Kidney epithelial cell (primary cell): ENCODE results near the gene IL17REL. TPM values are rescaled to one million over a fixed set of nuclear protein-coding genes. Genes with fewer than 3 reads are reported as not detected.

ENCODE experiments used
- DNase-seq: peaks from one replicate; pipeline ENCODE4 v3.0.0-alpha.2; 2010; ENCODE audit warnings: low read depth
- H3K27me3 ChIP-seq: 2 replicates; pipeline ENCODE4 v1.6.0; 2011; ENCODE audit warnings: low read length; ENCODE audit not compliant: control insufficient read depth, insufficient read depth
- H3K36me3 ChIP-seq: 2 replicates; pipeline ENCODE4 v1.5.1; 2011; ENCODE audit warnings: low read length; ENCODE audit not compliant: control insufficient read depth, insufficient read depth
- H3K4me3 ChIP-seq: 2 replicates; pipeline ENCODE4 v1.5.1; 2011; ENCODE audit warnings: low read depth, mild to moderate bottlenecking, control low read depth, low read length
- total RNA-seq: library from RNA; depleted of rRNA; stranded (reverse); fragments of >200 nt; gene quantifications from 2 replicates; pipeline ENCODE4 v1.2.3, GENCODE V29; 2015
- TF ChIP-seq, protein P1 (sequence below): IDR thresholded peaks from 2 replicates; pipeline ENCODE4 v1.5.1; 2011; ENCODE audit warnings: mild to moderate bottlenecking, moderate library complexity, low read length, control low read depth, inconsistent platforms; ENCODE audit not compliant: insufficient read depth, poor library complexity, severe bottlenecking

The IL17REL gene
- total RNA-seq, 1 donor from 2014 or later: not detected

DNA sequence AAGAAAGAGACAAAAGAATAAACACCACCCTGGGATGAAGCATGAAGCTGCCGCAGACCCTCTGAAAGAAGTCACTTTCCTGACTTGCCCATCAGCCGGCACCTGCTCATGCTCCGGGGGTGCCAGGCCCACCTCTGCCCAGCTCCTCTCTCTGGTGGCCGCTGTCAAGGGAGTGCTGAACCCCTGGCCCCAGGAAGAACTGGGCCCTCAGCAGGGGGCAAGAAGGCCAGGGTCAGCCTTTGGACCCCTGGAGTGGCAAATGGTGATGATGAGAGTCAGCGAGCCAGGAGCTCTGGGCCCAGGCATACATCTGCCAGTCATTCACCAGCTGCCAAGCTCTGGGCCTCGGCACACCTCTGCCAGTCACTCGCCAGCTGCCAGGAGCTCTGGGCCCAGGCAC, 28.2 kb upstream of the IL17REL start:
- no peak for DNase-seq
- TF ChIP-seq, protein P1, sequence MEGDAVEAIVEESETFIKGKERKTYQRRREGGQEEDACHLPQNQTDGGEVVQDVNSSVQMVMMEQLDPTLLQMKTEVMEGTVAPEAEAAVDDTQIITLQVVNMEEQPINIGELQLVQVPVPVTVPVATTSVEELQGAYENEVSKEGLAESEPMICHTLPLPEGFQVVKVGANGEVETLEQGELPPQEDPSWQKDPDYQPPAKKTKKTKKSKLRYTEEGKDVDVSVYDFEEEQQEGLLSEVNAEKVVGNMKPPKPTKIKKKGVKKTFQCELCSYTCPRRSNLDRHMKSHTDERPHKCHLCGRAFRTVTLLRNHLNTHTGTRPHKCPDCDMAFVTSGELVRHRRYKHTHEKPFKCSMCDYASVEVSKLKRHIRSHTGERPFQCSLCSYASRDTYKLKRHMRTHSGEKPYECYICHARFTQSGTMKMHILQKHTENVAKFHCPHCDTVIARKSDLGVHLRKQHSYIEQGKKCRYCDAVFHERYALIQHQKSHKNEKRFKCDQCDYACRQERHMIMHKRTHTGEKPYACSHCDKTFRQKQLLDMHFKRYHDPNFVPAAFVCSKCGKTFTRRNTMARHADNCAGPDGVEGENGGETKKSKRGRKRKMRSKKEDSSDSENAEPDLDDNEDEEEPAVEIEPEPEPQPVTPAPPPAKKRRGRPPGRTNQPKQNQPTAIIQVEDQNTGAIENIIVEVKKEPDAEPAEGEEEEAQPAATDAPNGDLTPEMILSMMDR: no peak
- no peak overlapping the region for H3K4me3 ChIP-seq
- H3K36me3 ChIP-seq: no peaks in the 10 kb centered on the region
- H3K27me3 ChIP-seq: peaks cover 5% of the 10 kb centered on the region

DNA sequence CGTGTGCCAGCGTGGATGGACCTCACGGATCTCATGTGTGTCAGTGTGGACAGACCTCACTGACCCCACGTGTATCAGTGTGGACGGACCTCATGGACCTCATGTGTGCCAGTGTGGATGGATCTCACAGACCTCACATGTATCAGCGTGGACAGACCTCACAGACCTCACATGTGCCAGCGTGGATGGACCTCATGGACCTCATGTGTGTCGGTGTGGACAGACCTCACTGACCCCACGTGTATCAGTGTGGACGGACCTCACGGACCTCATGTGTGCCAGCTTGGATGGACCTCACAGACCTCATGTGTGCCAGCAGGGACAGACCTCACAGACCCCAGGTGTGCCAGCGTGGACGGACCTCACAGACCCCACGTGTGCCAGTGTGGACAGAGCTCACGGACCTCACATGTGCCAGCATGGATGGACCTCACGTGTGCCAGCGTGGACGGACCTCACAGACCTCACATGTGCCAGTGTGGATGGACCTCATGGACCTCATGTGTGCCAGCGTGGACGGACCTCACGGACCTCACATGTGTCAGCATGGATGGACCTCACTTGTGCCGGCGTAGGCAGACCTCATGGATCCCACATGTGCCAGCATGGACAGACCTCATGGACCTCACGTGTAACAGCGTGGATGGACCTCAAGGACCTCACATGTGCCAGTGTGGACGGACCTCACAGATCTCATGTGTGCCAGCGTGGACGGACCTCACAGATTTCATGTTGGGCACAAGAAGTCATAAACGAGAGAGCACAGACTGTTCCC, 27.3 kb upstream of the IL17REL start:
- Histone ChIP-seq H3K36me3 (no peaks in the 10 kb centered on the region), H3K4me3 (no peak overlapping the region), H3K27me3 (peaks cover 2% of the 10 kb centered on the region)
- DNase-seq: no peak
- TF ChIP-seq, protein P1: no peak

DNA sequence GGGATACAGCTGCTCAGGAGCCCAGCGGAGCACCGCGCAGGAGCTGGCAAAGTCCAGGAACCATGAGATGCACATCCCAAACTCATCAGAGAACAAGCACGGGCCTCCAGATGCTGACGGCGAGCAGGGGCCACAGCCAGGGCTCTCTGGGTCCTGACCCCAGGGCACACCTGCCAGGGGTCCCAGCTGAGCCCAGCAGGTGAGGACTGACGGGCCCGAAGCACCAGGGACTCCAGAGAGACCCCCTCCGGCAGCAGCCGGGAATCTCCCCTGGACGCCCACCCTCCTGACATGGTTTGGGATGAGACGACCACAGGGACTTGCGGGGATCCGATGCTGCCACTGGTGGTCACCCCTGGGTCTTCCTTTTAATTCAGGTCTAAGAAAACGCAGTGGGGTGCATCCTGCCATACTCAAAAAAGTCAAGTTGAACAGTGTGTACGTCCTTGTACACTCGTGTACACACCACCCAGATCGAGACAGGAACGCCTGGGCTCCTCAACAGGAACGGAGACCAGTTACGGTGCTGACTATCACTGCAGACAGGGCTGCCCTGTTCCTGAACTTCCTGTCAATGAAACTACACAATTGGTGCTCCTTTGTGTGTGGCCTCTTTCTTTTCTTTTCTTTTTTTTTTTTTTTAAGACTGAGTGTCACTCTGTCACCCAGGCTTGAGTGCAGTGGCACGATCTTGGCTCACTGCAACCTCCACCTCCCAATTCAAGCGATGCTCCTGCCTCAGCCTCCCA, 23.6 kb upstream of the IL17REL start:
- Histone ChIP-seq H3K4me3 (no peak overlapping the region), H3K36me3 (no peaks in the 10 kb centered on the region), H3K27me3 (peaks cover 17% of the 10 kb centered on the region)
- DNase-seq: no peak
- TF ChIP-seq, protein P1: no peak

DNA sequence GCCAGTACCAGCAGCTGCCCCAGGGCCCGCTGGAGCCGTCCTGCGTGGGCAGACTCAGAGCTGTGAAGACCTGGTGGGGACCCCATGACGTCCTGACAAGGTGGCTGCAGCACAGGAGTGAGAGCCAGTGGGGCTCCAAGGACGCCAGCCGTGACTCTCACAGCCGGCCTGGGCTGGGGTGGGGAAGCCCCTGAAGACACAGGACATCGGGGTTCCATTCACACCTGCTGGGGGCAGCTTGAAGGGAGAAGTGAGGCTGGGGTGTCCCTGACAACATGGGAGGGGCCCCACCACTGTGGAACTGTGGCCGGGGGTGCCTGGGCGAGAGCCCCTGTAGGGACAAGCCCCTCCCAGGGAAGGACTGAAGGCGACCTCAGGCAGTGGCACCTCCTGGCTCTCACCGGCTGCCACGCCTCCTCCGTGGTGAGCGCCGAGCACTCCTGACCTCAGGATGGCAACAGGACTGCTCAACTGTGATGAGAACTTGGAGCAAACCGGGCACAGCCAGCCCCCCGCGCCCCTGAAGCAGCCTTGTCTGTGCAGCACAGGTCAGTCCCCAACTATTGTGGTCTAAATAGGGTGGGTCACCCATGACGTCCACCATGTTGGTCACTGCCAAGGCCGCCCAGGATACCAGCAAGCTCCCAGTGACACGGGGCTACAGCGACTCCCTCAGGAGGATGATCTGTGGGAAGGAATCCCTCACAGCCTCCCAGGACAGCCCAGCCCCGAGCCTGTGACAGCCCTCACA, 22.7 kb upstream of the IL17REL start:
- H3K36me3 ChIP-seq: no peaks in the 10 kb centered on the region
- no peak overlapping the region for H3K4me3 ChIP-seq
- no peak for DNase-seq
- H3K27me3 ChIP-seq: peaks cover 24% of the 10 kb centered on the region
- TF ChIP-seq, protein P1: no peak

DNA sequence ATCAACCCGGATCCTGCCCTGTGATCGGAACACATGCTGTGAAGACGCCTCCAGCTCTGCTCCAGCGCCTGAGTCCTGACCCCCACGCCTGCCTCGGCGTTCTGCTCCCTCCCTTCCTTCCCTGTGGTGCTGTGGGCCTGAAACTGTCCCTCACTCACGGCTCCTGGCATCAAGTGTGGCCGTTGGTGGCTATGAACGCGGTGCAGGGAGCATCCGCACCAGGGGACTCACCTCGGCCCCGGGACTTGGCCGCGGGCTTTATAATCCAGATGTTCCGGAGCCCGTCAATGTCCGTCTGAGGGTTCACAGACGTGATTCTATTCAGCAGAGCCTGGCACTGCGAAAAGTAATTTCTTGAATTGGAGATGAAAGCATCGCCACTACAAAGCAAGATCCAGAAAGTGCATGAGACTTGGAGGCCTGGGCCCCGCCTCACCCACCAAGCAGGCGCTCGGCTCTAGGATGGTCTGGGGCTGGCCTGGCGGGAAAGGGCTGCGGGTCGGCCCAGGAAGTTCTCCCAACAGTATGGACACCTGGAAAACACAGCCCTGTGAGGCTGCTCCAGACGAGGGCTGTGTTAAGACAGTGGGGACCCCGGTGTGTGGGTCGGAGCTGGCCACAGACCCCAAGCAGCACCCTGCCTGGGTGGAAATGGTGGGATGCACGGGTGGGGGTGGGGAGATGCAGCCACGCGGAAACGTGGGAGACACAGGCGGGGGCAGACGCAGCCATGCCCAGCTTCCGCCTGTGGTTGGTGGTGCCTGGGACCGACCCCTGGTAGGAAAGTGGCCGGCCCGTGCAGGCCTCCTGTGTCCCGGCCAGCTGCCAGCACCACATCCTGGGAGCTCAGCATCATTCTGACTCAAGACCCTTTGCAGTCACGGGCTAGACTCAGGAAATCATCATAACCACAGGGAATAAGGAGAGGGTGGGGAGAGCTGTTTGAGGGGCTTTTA, 21.8 kb upstream of the IL17REL start:
- H3K36me3 ChIP-seq: no peaks in the 10 kb centered on the region
- peaks cover 32% of the 10 kb centered on the region for H3K27me3 ChIP-seq
- no peak for DNase-seq
- TF ChIP-seq, protein P1: no peak
- no peak overlapping the region for H3K4me3 ChIP-seq
